Central memory CD8-positive, alpha-beta T cell (primary cell): ENCODE results near the gene GPX7.

Experiments used
- ATAC-seq: fragments of 150-1000 bp; cut with Tn5 transposase; replicated peaks from 2 replicates; pipeline ENCODE4 v1.10.0; 2022; ENCODE audit warnings: mild to moderate bottlenecking, moderate FRiP score, moderate number of reproducible peaks; ENCODE audit not compliant: poor library complexity, severe bottlenecking; ENCODE audit errors: extremely low read depth
- DNase-seq, 2 donors: peaks; one replicate each; pipeline ENCODE4 v3.0.0; 2021; ENCODE audit warnings: low spot score in 2 of 2
- H3K27ac Mint-ChIP-seq: one replicate; pipeline ENCODE4 v1.8.0; 2022; ENCODE audit warnings: low read depth, mild to moderate bottlenecking, moderate library complexity, mixed read lengths
- H3K27me3 Mint-ChIP-seq: one replicate; pipeline ENCODE4 v1.8.0; 2022; ENCODE audit warnings: mixed read lengths
- H3K36me3 Mint-ChIP-seq: one replicate; pipeline ENCODE4 v1.8.0; 2022; ENCODE audit warnings: mild to moderate bottlenecking, moderate library complexity, mixed read lengths; ENCODE audit not compliant: insufficient read depth
- H3K4me1 Mint-ChIP-seq: one replicate; pipeline ENCODE4 v1.8.0; 2022; ENCODE audit warnings: mixed read lengths
- H3K4me3 Mint-ChIP-seq: one replicate; pipeline ENCODE4 v1.8.0; 2022; ENCODE audit warnings: mild to moderate bottlenecking, moderate library complexity, mixed read lengths
- H3K9me3 Mint-ChIP-seq: one replicate; pipeline ENCODE4 v1.8.0; 2022; ENCODE audit warnings: mixed read lengths

GPX7 gene

GRCh38 chr1:52615489-52616042 is 13.4 kb downstream of the GPX7 start:
- H3K4me1 Mint-ChIP-seq = peaks cover 42% of the 10 kb centered on the region
- no peak overlapping the region for H3K27ac Mint-ChIP-seq

GRCh38 chr1:52621950-52622349 is 19.8 kb downstream of the GPX7 start:
- ATAC-seq (no peak), DNase-seq (no peak)
- Mint-ChIP-seq H3K4me1 (peaks cover 31% of the 10 kb centered on the region), H3K27ac (no peak overlapping the region), H3K4me3 (no peak overlapping the region), H3K36me3 (peaks cover 10% of the 10 kb centered on the region), H3K27me3 (no peaks in the 10 kb centered on the region), H3K9me3 (no peaks in the 10 kb centered on the region)

More at GRCh38 chr1:52615489-52616042, 13.4 kb downstream of the GPX7 start:
- ATAC-seq (no peak), DNase-seq (no peak)
- Mint-ChIP-seq H3K9me3 (no peaks in the 10 kb centered on the region), H3K36me3 (peaks cover 13% of the 10 kb centered on the region), H3K27me3 (no peaks in the 10 kb centered on the region), H3K4me3 (no peak overlapping the region)

- no peak overlapping the region for H3K4me3 Mint-ChIP-seq
- no peaks in the 10 kb centered on the region for H3K27me3 Mint-ChIP-seq
- H3K4me1 Mint-ChIP-seq = peaks cover 28% of the 10 kb centered on the region
- peaks cover 8% of the 10 kb centered on the region for H3K36me3 Mint-ChIP-seq
- ATAC-seq (no peak), DNase-seq (no peak)
- H3K27ac Mint-ChIP-seq = no peak overlapping the region
- H3K9me3 Mint-ChIP-seq = no peaks in the 10 kb centered on the region
These were observed 21.6 kb downstream of the GPX7 start for GRCh38 chr1:52623812-52624211.

- Mint-ChIP-seq H3K9me3 (no peaks in the 10 kb centered on the region), H3K27me3 (no peaks in the 10 kb centered on the region), H3K4me3 (no peak overlapping the region), H3K4me1 (peaks cover 39% of the 10 kb centered on the region), H3K36me3 (peaks cover 7% of the 10 kb centered on the region), H3K27ac (peak overlapping the region; percentile 3)
- ATAC-seq (no peak), DNase-seq (no peak)
These were observed 24.9 kb downstream of the GPX7 start for GRCh38 chr1:52627028-52627427.

GRCh38 chr1:52628614-52629324 is 26.6 kb downstream of the GPX7 start:
- H3K9me3 Mint-ChIP-seq = no peaks in the 10 kb centered on the region
- no peaks in the 10 kb centered on the region for H3K27me3 Mint-ChIP-seq
- DNase-seq (no peak), ATAC-seq (no peak)
- H3K4me1 Mint-ChIP-seq = peaks cover 51% of the 10 kb centered on the region
- H3K4me3 Mint-ChIP-seq = peak overlapping the region; percentile 10
- peaks cover 15% of the 10 kb centered on the region for H3K36me3 Mint-ChIP-seq
- H3K27ac Mint-ChIP-seq = no peak overlapping the region

DNA sequence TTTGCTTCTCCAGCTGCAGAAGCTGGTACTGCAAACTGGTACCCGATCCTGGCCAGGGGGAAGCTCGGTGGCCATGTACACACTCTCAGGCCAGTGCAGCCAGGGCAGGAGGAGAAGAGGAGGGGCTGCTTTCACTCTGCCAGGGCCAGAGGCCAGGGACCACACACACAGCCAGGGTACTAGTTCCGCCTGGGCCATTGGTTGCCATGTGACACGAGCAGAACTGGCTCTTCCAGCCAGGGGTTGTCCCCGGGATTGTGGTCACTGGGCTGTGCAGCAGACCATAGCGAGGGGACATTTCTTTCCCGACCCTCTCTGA is 27.1 kb downstream of the GPX7 start:
- ATAC-seq (no peak), DNase-seq (no peak)
- peak overlapping the region; percentile 10 for H3K4me3 Mint-ChIP-seq
- H3K9me3 Mint-ChIP-seq = no peaks in the 10 kb centered on the region
- H3K36me3 Mint-ChIP-seq = peaks cover 20% of the 10 kb centered on the region
- H3K27ac Mint-ChIP-seq = no peak overlapping the region
- H3K27me3 Mint-ChIP-seq = no peaks in the 10 kb centered on the region
- H3K4me1 Mint-ChIP-seq = peaks cover 56% of the 10 kb centered on the region

DNA sequence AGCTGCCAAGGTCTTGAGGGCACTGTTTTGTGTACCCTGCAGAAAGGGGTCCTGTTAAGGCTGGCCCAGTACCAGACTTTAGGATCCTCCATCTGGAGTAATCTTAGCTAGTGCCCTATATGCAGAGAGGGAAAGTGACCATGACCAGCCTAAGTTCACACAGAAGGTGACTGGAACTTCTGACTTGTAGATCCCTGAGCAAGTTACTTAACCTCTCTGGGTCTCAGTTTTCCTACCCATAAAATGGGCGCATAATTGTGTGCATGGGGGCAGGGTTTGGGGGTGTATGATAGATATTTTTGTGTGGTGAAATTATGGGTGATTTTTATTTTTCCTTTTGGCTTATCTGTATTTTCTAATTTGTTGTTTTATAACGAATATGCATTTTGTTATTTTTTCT is 27.5 kb downstream of the GPX7 start:
- Mint-ChIP-seq H3K27ac (no peak overlapping the region), H3K27me3 (no peaks in the 10 kb centered on the region), H3K4me3 (no peak overlapping the region), H3K36me3 (peaks cover 20% of the 10 kb centered on the region), H3K4me1 (peaks cover 60% of the 10 kb centered on the region), H3K9me3 (no peaks in the 10 kb centered on the region)
- DNase-seq = no peak
- ATAC-seq = no peak

GRCh38 chr1:52631759-52632331 is 29.7 kb downstream of the GPX7 start:
- H3K4me3 Mint-ChIP-seq = peak overlapping the region; percentile 89
- peak overlapping the region; percentile 98 for H3K27ac Mint-ChIP-seq
- H3K27me3 Mint-ChIP-seq = no peaks in the 10 kb centered on the region
- H3K9me3 Mint-ChIP-seq = no peaks in the 10 kb centered on the region
- no peak for DNase-seq
- peaks cover 70% of the 10 kb centered on the region for H3K4me1 Mint-ChIP-seq
- no peak for ATAC-seq
- H3K36me3 Mint-ChIP-seq = peaks cover 21% of the 10 kb centered on the region

- H3K4me3 Mint-ChIP-seq = peak within 1 kb of the TSS; percentile 89
- peaks cover 70% of the 10 kb centered on the region for H3K4me1 Mint-ChIP-seq
- peaks cover 31% of the 10 kb centered on the region for H3K36me3 Mint-ChIP-seq
- peak within 1 kb of the TSS; percentile 98 for H3K27ac Mint-ChIP-seq
- DNase-seq (peak; percentile 32 to 41), ATAC-seq (peak; percentile 35)
- H3K9me3 Mint-ChIP-seq = no peaks in the 10 kb centered on the region
- H3K27me3 Mint-ChIP-seq = no peaks in the 10 kb centered on the region
These were observed 30.6 kb downstream of the GPX7 start, which contains the start of gene SHISAL2A for GRCh38 chr1:52632732-52633290. SHISAL2A (plus strand) TSS chr1:52633168; CDS start chr1:52633494, 326 bp downstream.

GRCh38 chr1:52633291-52633754 is 31.2 kb downstream of the GPX7 start:
- DNase-seq = peak in 1 of 2 donors; percentile 18
- Mint-ChIP-seq H3K9me3 (no peaks in the 10 kb centered on the region), H3K27me3 (no peaks in the 10 kb centered on the region), H3K4me1 (peaks cover 75% of the 10 kb centered on the region), H3K36me3 (peaks cover 32% of the 10 kb centered on the region), H3K4me3 (peak overlapping the region; percentile 89), H3K27ac (peak overlapping the region; percentile 98)
- peak; percentile 2 for ATAC-seq

DNA sequence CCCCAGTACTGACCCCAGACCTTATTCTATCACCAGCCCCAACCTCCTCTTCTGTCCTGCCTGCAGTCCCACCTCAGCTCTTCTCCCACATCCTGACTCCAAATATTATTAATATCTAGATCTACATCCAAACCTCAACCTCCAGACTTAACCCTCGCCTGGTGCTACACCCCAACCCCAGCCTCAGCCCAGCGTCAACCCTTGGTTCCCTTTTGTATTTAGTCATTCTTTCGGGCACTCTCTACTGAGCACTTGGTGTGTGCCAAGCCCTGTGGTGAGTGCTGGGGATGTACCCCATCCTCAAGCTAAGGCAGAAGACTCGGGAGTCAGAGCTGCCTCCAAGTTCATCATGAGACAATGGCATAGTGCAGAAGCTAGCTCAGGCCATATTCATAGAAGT is 31.9 kb downstream of the GPX7 start:
- ATAC-seq = no peak

DNA sequence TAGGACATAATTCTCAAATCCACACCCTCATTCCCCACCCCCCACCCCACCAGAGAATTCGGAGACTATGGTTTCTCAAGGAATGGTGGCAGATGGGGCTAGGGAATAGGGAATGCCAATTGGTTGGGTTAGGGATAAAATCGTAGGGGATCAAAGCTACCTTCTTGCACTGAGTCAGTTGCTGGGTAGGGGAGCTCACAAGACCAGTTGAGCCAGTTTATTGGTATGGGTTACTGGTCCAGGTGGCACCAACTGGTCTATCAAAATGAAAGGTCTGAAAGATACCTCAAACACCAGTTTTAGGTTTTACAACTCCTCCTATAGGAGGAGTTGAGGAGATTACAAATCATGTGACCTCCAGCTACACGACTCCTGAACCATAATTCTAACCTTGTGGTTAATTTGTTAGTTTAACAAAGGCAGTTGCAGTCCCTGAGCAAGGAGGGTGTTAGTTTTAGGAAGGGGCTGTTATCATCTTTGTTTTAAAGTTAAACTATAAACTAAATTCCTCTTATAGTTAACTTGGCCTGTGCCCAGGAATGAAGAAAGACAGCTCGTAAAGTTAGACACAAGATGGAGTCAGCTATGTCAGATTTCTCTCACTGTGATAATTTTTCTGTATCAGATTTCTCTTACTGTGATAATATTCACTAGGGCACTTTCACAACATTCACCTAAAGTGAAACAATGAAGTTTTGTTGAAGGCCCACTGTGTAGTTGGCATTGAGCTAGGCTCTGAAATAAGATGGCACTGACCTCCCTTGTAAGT is 33.3 kb downstream of the GPX7 start:
- no peaks in the 10 kb centered on the region for H3K27me3 Mint-ChIP-seq
- peak overlapping the region; percentile 89 for H3K4me3 Mint-ChIP-seq
- H3K36me3 Mint-ChIP-seq = peaks cover 31% of the 10 kb centered on the region
- ATAC-seq = no peak
- no peak for DNase-seq
- peak overlapping the region; percentile 98 for H3K27ac Mint-ChIP-seq
- no peaks in the 10 kb centered on the region for H3K9me3 Mint-ChIP-seq
- H3K4me1 Mint-ChIP-seq = peaks cover 74% of the 10 kb centered on the region

More for the DNA sequence above, 31.9 kb downstream of the GPX7 start:
- no peak for DNase-seq
- Mint-ChIP-seq H3K4me3 (peak overlapping the region; percentile 89), H3K27ac (peak overlapping the region; percentile 98), H3K27me3 (no peaks in the 10 kb centered on the region), H3K36me3 (peaks cover 33% of the 10 kb centered on the region), H3K4me1 (peaks cover 75% of the 10 kb centered on the region), H3K9me3 (no peaks in the 10 kb centered on the region)
